GM12891 (cell line): ENCODE data around the gene PRLR.

Source experiments
- DNase-seq: peaks from one replicate; pipeline ENCODE4 v3.0.0; 2011; ENCODE audit warnings: low spot score; ENCODE audit not compliant: insufficient read length
- FAIRE-seq: peaks from 2 replicates; lab custom pipeline; 2011; peaks lifted over from hg19 to GRCh38; lab: Jason Lieb, UNC
- PAX5 ChIP-seq: IDR thresholded peaks from 2 replicates; pipeline ENCODE4 v1.6.1; 2011; ENCODE audit warnings: low read length, moderate library complexity, mild to moderate bottlenecking; ENCODE audit not compliant: insufficient read depth, severe bottlenecking
- POLR2A ChIP-seq: IDR thresholded peaks from 2 replicates; pipeline ENCODE4 v1.6.1; 2011; ENCODE audit warnings: low read depth, low read length, control low read depth
- POLR2AphosphoS5 ChIP-seq: IDR thresholded peaks from 2 replicates; pipeline ENCODE4 v1.6.1; 2011; ENCODE audit warnings: low read depth, low read length, control low read depth
- POU2F2 ChIP-seq: IDR thresholded peaks from 2 replicates; pipeline ENCODE4 v1.6.1; 2011; ENCODE audit warnings: low read depth, mild to moderate bottlenecking, control low read depth, low read length, moderate library complexity
- SPI1 ChIP-seq: IDR thresholded peaks from 2 replicates; pipeline ENCODE4 v1.6.1; 2011; ENCODE audit warnings: low read depth, low read length, control low read depth
- TAF1 ChIP-seq: IDR thresholded peaks from 2 replicates; pipeline ENCODE4 v1.6.1; 2011; ENCODE audit warnings: low read depth, low read length, control low read depth

Gene PRLR

GRCh38 chr5:35066260-35066795 is 164.0 kb downstream of the PRLR start:
- no peak for FAIRE-seq
- DNase-seq, result no peak
- TF ChIP-seq TAF1 (no peak), SPI1 (no peak), PAX5 (no peak), POLR2A (no peak), POU2F2 (no peak), POLR2AphosphoS5 (no peak)

GRCh38 chr5:35063414-35063813 is 166.9 kb downstream of the PRLR start:
- no peak for FAIRE-seq
- TF ChIP-seq POLR2A (no peak), POLR2AphosphoS5 (no peak), TAF1 (no peak), SPI1 (no peak), PAX5 (no peak), POU2F2 (no peak)
- DNase-seq, result no peak

GRCh38 chr5:35061211-35061770 is 169.0 kb downstream of the PRLR start:
- TF ChIP-seq SPI1, result no peak
- TF ChIP-seq PAX5, result no peak
- no peak for TF ChIP-seq POLR2AphosphoS5
- TF ChIP-seq POU2F2, result no peak
- no peak for TF ChIP-seq POLR2A
- no peak for TF ChIP-seq TAF1
- FAIRE-seq (no peak), DNase-seq (no peak)

- FAIRE-seq, result no peak
- no peak for DNase-seq
- TF ChIP-seq POLR2A, result no peak
Observed at GRCh38 chr5:35060236-35060635, 170.1 kb downstream of the PRLR start.

DNA sequence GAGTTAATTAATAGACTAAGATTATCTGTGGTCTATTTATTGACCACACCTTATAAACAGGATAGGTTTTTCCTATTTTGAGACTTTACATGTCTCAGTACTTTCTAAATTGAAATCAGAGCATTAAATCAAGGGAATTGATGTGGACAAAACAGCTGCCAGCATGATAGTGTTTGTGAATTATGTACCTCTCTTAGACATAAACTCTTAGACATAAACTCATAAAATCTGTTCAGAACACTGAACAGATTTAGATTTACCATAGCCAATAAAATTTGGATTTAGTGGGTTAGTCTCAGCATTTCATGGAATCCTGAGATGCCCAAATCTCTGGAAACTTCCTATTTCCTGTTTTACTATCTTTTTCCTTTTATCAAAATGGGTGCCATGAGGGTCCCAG is 171.0 kb downstream of the PRLR start:
- DNase-seq (no peak), FAIRE-seq (no peak)
- no peak for TF ChIP-seq POLR2AphosphoS5
- TF ChIP-seq POU2F2, result no peak
- no peak for TF ChIP-seq POLR2A
- no peak for TF ChIP-seq TAF1
- TF ChIP-seq PAX5, result no peak
- TF ChIP-seq SPI1, result no peak

- DNase-seq (no peak), FAIRE-seq (no peak)
Observed at GRCh38 chr5:35058374-35058788, 171.9 kb downstream of the PRLR start.

GRCh38 chr5:35056686-35057085 is 173.6 kb downstream of the PRLR start:
- TF ChIP-seq TAF1, result no peak
- TF ChIP-seq PAX5, result no peak
- TF ChIP-seq POU2F2, result no peak
- no peak for TF ChIP-seq POLR2AphosphoS5
- no peak for TF ChIP-seq SPI1
- no peak for TF ChIP-seq POLR2A
- DNase-seq, result no peak
- no peak for FAIRE-seq

More at GRCh38 chr5:35058374-35058788, 171.9 kb downstream of the PRLR start:
- no peak for TF ChIP-seq TAF1
- no peak for TF ChIP-seq SPI1
- no peak for TF ChIP-seq POLR2A
- TF ChIP-seq PAX5, result no peak
- TF ChIP-seq POLR2AphosphoS5, result no peak
- no peak for TF ChIP-seq POU2F2

DNA sequence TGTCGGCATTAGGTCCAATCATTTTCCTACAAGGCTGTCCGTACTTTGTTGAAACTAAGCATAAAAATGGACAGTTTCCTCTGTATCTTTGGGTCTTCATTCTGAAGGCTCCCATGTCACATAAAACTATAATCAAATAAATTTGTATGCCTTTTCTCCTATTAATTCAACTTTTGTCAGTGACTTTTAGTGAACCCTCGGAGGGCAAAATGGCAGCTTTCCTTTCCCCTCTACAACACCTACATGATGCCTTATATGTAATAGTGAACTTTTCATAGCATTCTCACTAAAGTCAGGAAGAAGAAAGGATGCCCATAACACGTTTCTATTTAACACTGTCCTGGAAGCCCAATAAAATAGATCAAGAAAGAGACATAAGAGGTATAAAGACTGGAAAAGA is 177.4 kb downstream of the PRLR start:
- FAIRE-seq (no peak), DNase-seq (no peak)
- TF ChIP-seq TAF1 (no peak), POU2F2 (no peak), POLR2A (no peak), PAX5 (no peak), SPI1 (no peak), POLR2AphosphoS5 (no peak)

DNA sequence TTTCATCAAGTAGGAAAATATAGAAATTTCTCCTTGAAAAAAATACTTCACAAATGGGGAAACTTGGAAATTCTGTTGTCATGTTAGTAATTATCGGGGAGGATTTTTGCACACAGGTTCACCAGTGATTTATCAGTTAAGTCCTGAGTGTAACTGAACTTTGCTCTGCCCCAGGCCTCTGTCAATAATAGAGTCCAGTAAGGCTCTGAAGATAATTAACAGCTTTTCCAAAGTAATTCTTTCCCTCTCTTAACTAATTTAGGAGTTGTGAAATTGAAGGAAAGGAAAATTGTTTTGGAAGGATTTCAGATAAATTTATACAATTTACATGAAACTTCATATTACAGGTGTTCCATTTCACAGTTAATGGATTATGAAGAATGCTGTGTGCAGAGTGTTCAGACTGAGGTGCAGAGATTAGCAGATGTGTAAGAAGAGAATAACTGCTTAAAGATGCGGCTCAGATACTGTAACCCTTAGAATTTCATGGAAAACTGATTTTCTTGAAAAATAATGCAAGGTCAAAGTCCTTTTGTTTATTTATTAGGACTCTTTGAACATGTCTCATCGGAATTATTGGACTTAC is 179.7 kb downstream of the PRLR start:
- DNase-seq (no peak), FAIRE-seq (no peak)
- TF ChIP-seq PAX5, result no peak
- TF ChIP-seq SPI1, result no peak
- no peak for TF ChIP-seq POLR2A
- no peak for TF ChIP-seq TAF1
- TF ChIP-seq POU2F2, result no peak
- no peak for TF ChIP-seq POLR2AphosphoS5

DNA sequence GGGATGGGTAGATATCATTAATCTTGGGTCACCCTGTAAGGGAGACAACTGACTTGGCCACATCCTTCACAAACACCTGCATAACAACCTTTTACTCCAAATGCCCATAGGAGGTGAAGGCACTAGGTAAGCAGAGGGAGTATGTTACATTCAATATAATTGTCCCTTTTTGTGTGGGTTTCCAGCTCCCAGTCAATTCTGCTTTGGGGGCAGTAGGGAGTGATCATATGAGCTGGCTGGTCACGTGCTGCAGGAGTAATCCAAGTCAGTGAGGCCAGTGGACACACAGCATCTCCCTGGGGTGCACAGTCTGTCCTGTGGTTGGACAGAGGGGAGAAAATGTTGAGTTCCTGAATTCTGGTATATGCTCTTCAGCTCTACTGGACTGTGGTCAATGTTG is 181.4 kb downstream of the PRLR start:
- TF ChIP-seq SPI1, result no peak
- TF ChIP-seq POU2F2, result no peak
- TF ChIP-seq PAX5, result no peak
- TF ChIP-seq POLR2A, result no peak
- no peak for TF ChIP-seq TAF1
- TF ChIP-seq POLR2AphosphoS5, result no peak
- DNase-seq (no peak), FAIRE-seq (no peak)
